Measurements from ENCODE around the gene RPL7A.
"Not testable (repeated sequence)": the region's sequence is repeated elsewhere in the genome, so short reads cannot be mapped to it uniquely, and the experiment has no call there.

The RPL7A gene

GRCh38 chr9:133386338-133386737 is 38.3 kb downstream of the RPL7A start:
- no peak for DNase-seq (ENCODE audit: extremely low read depth in 1 of 2, low read depth in 1 of 2)

GRCh38 chr9:133387680-133388079 is 39.7 kb downstream of the RPL7A start:
- DNase-seq (ENCODE audit: extremely low read depth in 1 of 2, low read depth in 1 of 2), result no peak

- DNase-seq (ENCODE audit: extremely low read depth in 1 of 2, low read depth in 1 of 2), result no peak
Measured at GRCh38 chr9:133389025-133389557, 41.1 kb downstream of the RPL7A start.

GRCh38 chr9:133389562-133389961 is 41.5 kb downstream of the RPL7A start:
- no peak for DNase-seq (ENCODE audit: extremely low read depth in 1 of 2, low read depth in 1 of 2)

GRCh38 chr9:133390713-133391112 is 42.7 kb downstream of the RPL7A start:
- no peak for DNase-seq (ENCODE audit: extremely low read depth in 1 of 2, low read depth in 1 of 2)

GRCh38 chr9:133391449-133391848 is 43.4 kb downstream of the RPL7A start:
- DNase-seq (ENCODE audit: extremely low read depth in 1 of 2, low read depth in 1 of 2), result not testable (repeated sequence)

GRCh38 chr9:133392308-133392707 is 44.3 kb downstream of the RPL7A start:
- DNase-seq (ENCODE audit: extremely low read depth in 1 of 2, low read depth in 1 of 2), result not testable (repeated sequence)

- no peak for DNase-seq (ENCODE audit: extremely low read depth in 1 of 2, low read depth in 1 of 2)
Measured at GRCh38 chr9:133393399-133393798, 45.4 kb downstream of the RPL7A start.

GRCh38 chr9:133394687-133395271 is 46.8 kb downstream of the RPL7A start:
- DNase-seq (ENCODE audit: extremely low read depth in 1 of 2, low read depth in 1 of 2), result no peak

GRCh38 chr9:133396952-133397351 is 48.9 kb downstream of the RPL7A start:
- no peak for DNase-seq (ENCODE audit: extremely low read depth in 1 of 2, low read depth in 1 of 2)

GRCh38 chr9:133397370-133397769 is 49.4 kb downstream of the RPL7A start:
- DNase-seq (ENCODE audit: extremely low read depth in 1 of 2, low read depth in 1 of 2), result no peak

GRCh38 chr9:133397895-133398294 is 49.9 kb downstream of the RPL7A start:
- no peak for DNase-seq (ENCODE audit: extremely low read depth in 1 of 2, low read depth in 1 of 2)

GRCh38 chr9:133400292-133400691 is 52.3 kb downstream of the RPL7A start:
- no peak for DNase-seq (ENCODE audit: extremely low read depth in 1 of 2, low read depth in 1 of 2)
